ENCODE results near the gene VIPR1.

VIPR1 gene

GRCh38 chr3:42502429-42503250 is at the start of gene VIPR1:
Gene VIPR1 (plus strand): TSS chr3:42502643. CDS start chr3:42502736, 93 bp downstream.
- DNase-seq: peak; percentile 95

DNA sequence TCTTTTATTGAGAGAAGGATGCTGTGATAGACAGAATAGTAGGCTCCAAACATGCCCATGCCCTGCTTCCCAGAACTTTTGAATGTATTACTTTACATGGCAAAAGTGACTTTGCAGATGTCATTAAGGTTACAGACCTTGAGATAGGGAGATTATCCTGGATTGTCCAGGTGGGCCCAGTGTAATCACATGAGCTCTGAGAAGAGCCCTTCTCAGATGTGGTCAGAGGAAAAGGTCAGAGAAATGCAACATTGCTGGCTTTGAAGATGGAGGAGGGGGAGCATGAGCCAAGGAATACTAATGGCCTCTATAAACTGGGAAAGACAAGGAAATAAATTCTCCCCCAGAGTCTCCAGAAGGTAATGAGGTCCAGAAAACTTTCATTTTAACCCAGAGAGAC is 46.2 kb upstream of the VIPR1 start:
- DNase-seq: no peak

- no peak for DNase-seq
Measured at GRCh38 chr3:42459151-42459550, 43.3 kb upstream of the VIPR1 start.

- no peak for DNase-seq
Measured at GRCh38 chr3:42461762-42462161, 40.7 kb upstream of the VIPR1 start.

DNA sequence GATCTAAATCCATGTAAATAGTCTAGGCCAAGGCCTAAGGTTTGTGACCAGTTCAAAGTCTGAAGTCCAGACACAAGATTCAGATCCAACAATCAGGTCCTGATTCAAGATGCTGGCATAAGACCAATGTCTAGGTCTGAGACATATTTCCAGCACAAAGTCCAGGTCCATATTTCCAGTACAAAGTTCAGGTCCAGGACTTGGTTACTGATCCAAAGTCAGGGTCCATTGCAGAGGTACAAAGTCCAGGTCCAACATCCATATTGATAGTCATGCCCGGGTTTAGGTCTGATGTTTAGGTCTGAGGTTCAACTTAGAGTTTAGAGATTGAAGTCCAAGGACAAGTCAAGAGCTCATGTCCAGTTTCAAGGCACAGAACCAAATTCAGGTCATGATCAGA is 39.4 kb upstream of the VIPR1 start:
- DNase-seq: no peak

DNA sequence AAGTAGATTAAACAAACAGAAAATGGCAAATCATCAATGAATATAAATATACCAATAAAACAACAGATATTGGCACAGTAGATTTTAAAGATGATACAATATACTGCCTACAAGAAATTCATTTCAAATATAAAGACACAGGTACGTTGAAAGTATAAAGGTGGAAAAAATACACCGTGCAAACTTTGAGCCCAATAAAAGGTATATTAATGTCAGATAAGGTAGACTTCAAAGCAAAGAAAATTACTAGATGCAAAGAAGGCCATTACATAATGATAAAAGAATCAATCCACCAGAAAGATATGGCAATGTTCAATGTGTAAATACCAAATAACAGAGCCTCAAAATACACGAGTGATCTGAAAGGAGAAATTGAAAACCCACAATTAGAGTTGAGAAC is 34.3 kb upstream of the VIPR1 start:
- no peak for DNase-seq

DNA sequence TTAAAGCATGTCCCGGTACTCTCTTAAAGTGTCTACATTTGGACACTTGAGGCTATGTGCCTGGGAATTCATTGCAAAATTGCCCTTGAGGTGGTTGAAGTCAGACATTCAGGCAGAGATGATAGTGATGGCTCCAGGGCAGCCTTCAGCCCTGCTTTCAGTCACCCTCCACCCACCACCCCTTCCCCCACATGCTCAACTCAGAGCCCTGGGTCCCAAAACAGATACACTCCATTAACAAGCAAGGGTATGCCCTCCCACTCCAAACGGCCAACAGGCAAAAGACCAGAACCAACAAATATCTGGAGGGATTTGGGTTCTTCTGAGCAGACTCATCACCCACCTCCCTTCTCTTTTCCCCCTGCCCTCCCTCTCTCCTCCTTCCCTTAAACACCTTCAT is 29.9 kb upstream of the VIPR1 start:
- no peak for DNase-seq

DNA sequence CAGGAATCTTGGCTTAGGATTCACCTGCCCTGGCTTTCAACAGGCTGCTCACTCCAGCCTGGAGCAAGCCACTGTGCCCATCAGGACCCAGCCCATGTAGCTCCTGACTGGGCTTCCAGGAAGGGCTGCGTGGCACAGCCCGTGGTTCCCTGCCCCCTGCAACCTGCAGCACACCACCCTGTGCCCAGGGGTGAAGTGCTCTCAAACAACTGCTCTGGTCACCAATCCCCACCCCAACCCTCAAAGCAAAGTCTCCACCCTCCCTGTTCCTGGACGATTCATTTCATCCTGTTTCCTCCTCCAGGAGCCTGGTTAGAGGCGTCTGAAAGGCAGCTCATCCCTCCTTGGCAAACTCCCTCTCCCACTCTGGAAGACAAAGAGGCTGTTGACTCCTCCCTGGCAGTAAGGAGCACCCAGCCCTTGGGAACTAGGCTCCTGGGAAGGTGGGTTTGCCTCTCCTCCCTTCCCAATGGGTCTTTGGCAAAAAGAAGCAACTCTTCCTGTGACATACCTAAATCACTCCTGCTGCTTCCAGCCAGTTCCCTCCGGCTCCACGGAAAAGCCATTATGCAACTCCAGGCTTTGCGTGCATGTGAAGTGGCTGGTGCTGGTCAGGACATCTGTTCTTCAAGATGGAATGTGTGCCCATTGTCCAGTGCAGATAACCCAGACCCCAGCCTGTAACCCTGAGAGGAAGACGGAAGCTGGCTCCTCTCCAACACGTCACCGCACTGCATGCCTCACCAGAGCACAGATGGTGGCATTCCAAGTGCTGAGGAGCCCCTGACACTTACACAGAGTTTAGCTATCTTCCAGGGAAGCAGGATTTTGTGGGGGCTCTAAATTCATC is 29.1 kb upstream of the VIPR1 start:
- no peak for DNase-seq

GRCh38 chr3:42476225-42477125 is 26.0 kb upstream of the VIPR1 start:
- no peak for DNase-seq

GRCh38 chr3:42477696-42478095 is 24.7 kb upstream of the VIPR1 start:
- DNase-seq: no peak

DNA sequence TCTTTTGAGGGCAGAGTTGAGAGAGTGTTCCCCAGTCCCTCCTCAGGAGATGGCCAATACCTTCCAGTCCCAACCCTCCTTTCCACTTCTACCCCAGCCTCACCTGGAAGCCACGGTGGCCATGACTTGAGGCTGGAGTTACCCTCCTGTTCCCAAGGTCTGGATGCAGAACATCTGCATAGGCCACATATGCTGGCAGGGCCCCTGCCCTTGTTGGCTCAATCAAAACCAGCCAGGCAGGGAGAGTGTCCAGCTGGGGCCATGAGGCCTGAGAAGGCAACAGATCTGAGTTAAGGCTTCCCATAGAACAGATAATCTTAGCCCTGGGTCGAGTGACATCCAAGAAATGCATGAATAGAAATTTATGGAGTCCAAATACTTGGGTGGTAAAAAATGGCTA is 23.6 kb upstream of the VIPR1 start:
- DNase-seq: no peak

GRCh38 chr3:42486814-42487565 is 15.5 kb upstream of the VIPR1 start:
- DNase-seq: no peak

DNA sequence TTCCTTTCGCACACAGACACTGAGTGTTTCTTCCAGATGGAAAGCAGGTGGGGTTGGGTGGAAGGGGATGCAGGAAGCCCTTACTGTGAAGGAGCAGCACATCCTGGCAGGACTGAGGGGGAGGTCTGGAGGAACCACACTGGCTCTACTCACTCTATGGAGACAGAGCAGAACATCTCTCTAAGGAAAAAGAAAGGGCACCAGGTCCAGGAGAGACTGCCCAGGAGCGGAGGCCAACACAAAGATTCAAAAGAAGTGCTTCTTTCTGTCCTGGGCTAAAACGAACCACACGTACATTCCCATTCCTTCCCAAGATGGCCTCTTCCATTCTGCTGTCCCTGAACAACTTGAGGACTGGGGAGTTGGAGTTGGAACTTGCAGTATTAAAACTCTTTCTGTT is 13.8 kb upstream of the VIPR1 start:
- no peak for DNase-seq

DNA sequence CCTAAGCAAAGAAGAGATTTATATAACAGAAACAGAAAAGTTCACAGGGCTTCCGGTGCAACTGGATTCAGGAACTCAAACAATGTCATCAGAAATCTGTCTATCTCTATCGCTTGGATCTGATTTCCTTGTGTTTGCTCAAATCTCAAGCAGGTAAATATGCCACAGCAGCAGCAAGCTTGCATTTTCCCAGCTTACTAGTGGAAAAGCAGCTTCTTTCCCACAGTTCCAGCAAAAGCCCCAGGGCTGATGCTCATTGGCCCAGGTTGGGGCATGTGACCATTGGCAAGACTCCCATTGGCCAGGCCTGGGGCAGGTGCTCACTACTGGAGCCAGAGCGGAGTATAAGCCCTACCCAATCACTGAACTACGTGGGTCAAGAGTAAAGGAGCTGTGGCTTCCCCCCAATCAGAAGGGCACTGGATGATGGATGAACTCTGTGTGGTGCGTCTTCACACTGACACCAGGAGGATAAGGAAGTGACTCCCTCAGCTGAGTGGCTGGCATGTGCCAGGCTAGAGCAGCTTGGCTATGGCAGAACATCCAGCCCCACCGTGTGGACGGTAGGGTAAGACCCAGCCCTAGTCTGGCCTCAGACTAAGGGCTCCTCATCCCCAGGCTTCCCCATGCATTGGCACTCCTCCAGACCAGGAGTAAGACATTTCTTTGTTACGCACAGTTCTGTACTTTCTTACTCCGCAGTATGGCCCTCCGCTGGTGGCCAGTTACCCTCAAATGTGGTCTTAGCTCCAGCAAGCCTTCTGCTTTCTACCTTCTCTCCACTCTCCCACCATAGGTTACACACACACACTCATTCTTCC is 13.1 kb upstream of the VIPR1 start:
- DNase-seq: no peak

GRCh38 chr3:42489937-42490227 is 12.6 kb upstream of the VIPR1 start:
- DNase-seq: no peak

- DNase-seq: no peak
Measured at GRCh38 chr3:42490243-42490642, 12.2 kb upstream of the VIPR1 start.

DNA sequence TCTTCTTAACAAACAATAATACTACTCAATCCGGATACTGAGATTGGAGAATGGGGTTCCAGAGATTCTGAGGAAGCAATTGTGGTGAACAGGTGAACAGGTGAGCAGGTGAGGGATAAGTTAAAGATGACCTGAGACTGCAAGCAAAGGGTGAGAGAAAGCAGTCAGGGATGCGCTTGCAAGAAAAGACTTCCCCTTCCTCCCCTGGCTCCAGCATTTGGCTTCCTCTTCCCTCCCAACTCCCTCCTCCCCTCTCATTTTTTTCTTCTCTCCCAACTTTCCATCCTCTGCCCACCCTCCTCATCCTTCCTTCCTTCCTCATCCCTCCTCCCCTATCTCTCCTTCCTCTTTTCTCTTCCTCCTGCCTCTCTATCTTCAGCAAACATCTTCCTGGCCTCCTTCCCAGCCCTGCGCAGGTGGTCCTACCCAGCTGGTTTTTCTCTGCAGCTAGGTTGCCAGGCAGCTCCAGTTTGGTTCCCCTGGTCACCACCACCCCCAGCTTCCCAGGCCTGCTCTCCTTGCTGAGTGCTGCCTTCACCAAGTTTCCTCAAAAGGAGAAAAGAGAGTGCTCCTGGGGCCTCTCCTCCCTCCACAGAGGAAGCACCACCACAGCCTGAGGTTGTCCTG is 10.4 kb upstream of the VIPR1 start:
- no peak for DNase-seq

DNA sequence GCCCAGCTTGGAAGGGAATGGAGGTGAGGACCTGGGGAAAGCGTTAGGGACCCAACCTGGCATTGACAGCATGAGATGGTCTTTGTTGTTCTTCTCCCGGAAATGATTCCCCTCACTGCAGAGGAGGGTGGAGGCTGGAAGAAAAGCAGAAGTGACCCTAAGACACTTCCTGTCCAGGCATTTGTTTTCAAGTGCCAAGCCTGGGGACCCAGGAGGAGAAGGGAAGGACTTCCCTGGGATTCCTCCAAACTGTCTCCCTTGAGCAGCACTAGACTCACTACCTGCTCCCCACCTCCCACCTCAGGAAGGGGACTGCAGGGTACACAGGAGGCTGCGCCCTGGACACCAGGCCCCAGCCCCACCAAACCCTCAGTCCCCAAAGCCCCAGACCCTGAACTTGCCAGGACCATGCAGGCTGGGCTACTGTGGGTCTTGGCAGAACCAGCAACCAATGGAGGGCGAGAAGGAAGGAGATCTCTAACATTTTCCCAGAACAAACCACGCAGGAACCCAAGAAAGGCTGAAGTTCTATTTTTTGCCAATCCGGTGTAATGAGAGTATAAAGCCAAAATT is 9.8 kb upstream of the VIPR1 start:
- no peak for DNase-seq

DNA sequence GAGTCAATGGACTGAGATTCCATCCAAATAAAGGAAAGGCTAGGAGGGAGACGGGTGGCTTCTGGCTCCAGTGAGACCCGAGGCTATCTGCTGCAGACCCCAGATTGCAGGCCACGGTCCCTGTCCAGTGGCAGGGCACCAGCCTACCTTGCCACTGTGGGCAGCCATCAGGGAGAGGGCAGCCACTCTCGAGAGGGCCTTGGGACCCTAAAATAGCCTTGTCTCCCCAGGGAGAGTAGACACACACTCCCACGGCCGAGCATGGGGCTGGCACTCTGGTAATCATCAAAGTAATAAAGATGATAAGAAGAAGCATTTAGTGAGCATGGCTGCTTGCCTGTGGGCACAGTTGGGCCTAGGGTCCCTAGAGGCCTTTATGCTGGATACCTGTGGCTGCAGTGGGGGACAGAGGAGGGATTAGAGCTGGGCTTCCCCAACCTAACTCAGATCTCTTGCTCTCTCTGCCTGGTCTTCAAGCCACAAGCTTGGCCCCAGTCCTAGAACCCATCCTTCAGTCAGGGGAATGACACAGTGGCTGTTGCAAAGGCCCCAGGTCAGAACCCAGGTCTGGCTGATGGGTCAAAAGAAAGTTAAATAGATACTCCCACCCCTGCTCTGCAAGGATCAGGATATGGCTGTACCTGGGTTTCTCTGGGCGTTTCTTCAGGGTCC is 9.2 kb upstream of the VIPR1 start:
- DNase-seq: no peak

DNA sequence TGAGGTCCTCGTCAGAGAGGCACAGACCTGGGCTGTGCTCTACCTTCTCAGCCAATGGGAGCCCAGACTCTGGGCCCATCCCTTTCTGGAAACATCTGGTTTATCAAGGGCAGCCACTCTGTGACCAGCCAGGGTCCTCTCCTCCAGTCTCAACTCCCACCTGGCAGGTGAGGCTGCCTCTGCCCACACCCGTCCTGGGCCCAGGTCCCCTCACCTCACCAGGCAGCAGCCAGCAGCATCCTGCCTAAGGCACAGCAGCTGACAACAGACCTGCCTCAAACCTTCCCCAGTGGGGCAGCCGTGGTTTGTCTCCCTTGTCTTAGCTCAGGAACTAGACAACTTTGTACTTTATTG is 8.7 kb upstream of the VIPR1 start:
- no peak for DNase-seq

All from activated CD4-positive, alpha-beta T cell treated with anti-CD3 and anti-CD28 coated beads, Interleukin-2, amount 50 U/mL, for 1 hour (primary cell).